SU-DHL-6 (cell line): Measurements from ENCODE around the gene FBXW4.

Experiments
- H2AFZ ChIP-seq: fragments of 200-600 bp; sonication (generic); 2 replicates; pipeline ENCODE4 v1.6.1; 2014; ENCODE audit warnings: low read depth, mild to moderate bottlenecking, moderate library complexity, mixed read lengths, antibody characterized with exemption, low read length; ENCODE audit not compliant: severe bottlenecking
- H3F3A ChIP-seq: fragments of 200-600 bp; shearing (Covaris generic); 2 replicates; pipeline ENCODE4 v1.6.0; 2016; ENCODE audit warnings: antibody characterized with exemption, mild to moderate bottlenecking; ENCODE audit not compliant: insufficient read depth
- H3K27ac ChIP-seq: fragments of 200-600 bp; sonication (generic); 2 replicates; pipeline ENCODE4 v1.5.1; 2016; ENCODE audit warnings: low read depth, mild to moderate bottlenecking, low read length, moderate library complexity, mixed read lengths
- H3K27me3 ChIP-seq: fragments of 200-600 bp; sonication (generic), shearing (Covaris generic); 2 replicates; pipeline ENCODE4 v1.6.0; 2014; ENCODE audit warnings: mild to moderate bottlenecking, low read length
- H3K36me3 ChIP-seq: fragments of 200-600 bp; sonication (generic); 2 replicates; pipeline ENCODE4 v1.6.1; 2014; ENCODE audit warnings: mild to moderate bottlenecking, low read length, mixed read lengths
- H3K4me2 ChIP-seq: fragments of 300-600, 200-600 bp; shearing (Covaris generic), sonication (generic); 2 replicates; pipeline ENCODE4 v1.6.0; 2014; ENCODE audit warnings: low read length, low read depth, mild to moderate bottlenecking; ENCODE audit not compliant: poor library complexity, severe bottlenecking
- H3K4me3 ChIP-seq: fragments of 200-600 bp; sonication (generic); 2 replicates; pipeline ENCODE4 v1.5.1; 2014; ENCODE audit warnings: antibody characterized with exemption, low read length, mild to moderate bottlenecking, mixed read lengths; ENCODE audit not compliant: insufficient read depth, poor library complexity, severe bottlenecking
- H3K79me2 ChIP-seq: fragments of 200-600 bp; sonication (generic); 2 replicates; pipeline ENCODE4 v1.6.1; 2014; ENCODE audit warnings: mild to moderate bottlenecking, low read length, moderate library complexity; ENCODE audit not compliant: insufficient read depth
- H3K9ac ChIP-seq: fragments of 200-600 bp; sonication (generic); 2 replicates; pipeline ENCODE4 v1.7.0; 2014; ENCODE audit warnings: mild to moderate bottlenecking, low read length
- H3K9me2 ChIP-seq: fragments of 200-600 bp; sonication (generic); replicated peaks from 2 replicates; pipeline ENCODE4 v1.6.1; 2014; ENCODE audit warnings: low read length; ENCODE audit not compliant: insufficient read depth
- H3K9me3 ChIP-seq: fragments of 200-600 bp; sonication (generic); 2 replicates; pipeline ENCODE4 v1.6.1; 2014; ENCODE audit warnings: low read length, mixed read lengths; ENCODE audit not compliant: insufficient read depth
- H4K20me1 ChIP-seq: fragments of 200-600 bp; sonication (generic); 2 replicates; pipeline ENCODE4 v1.6.1; 2014; ENCODE audit warnings: low read depth, mild to moderate bottlenecking, antibody characterized with exemption, low read length, moderate library complexity, mixed read lengths
- EZH2phosphoT487 ChIP-seq: fragments of 200-600 bp; sonication (generic), shearing (Covaris generic); conservative IDR thresholded peaks from 2 replicates; pipeline ENCODE4 v1.6.1; 2018; ENCODE audit warnings: mild to moderate bottlenecking, antibody characterized with exemption, low read length, moderate library complexity, mixed read lengths
- TF ChIP-seq, protein P1 (sequence below): fragments of 200-600 bp; sonication (generic); IDR thresholded peaks from one replicate; pipeline ENCODE4 v1.5.1; 2017; ENCODE audit warnings: antibody characterized with exemption, mild to moderate bottlenecking, low read length, moderate library complexity; ENCODE audit not compliant: insufficient read depth, poor library complexity, severe bottlenecking

The FBXW4 gene

DNA sequence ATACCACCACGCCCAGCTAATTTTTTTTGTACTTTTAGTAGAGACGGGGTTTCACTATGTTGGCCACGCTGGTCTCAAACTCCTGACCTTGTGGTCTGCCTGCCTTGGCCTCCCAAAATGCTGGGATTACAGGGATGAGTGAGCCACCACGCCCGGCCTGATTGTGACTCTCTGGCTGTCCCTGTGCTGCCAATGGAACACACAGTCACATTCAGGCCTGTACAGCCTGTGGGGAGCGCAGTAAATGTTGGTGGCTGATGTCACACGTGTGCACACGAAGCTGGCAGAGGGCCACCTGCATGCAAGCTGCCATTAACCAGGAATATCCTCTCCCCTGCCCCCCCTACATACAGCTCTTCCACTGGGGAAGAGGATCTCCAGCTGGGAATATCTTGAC is 129.0 kb downstream of the FBXW4 start:
- H4K20me1 ChIP-seq, result no peaks in the 10 kb centered on the region
- H3K27ac ChIP-seq, result no peak overlapping the region
- H3K9ac ChIP-seq, result no peak overlapping the region
- H3F3A ChIP-seq, result no peaks in the 10 kb centered on the region
- no peak overlapping the region for H3K4me2 ChIP-seq
- no peaks in the 10 kb centered on the region for H3K79me2 ChIP-seq
- H3K4me3 ChIP-seq, result no peak overlapping the region
- no peaks in the 10 kb centered on the region; the same call in 1 of the 2 replicates for H3K27me3 ChIP-seq
- H3K36me3 ChIP-seq, result no peaks in the 10 kb centered on the region
- no peak overlapping the region for H2AFZ ChIP-seq
- TF ChIP-seq, protein P1, sequence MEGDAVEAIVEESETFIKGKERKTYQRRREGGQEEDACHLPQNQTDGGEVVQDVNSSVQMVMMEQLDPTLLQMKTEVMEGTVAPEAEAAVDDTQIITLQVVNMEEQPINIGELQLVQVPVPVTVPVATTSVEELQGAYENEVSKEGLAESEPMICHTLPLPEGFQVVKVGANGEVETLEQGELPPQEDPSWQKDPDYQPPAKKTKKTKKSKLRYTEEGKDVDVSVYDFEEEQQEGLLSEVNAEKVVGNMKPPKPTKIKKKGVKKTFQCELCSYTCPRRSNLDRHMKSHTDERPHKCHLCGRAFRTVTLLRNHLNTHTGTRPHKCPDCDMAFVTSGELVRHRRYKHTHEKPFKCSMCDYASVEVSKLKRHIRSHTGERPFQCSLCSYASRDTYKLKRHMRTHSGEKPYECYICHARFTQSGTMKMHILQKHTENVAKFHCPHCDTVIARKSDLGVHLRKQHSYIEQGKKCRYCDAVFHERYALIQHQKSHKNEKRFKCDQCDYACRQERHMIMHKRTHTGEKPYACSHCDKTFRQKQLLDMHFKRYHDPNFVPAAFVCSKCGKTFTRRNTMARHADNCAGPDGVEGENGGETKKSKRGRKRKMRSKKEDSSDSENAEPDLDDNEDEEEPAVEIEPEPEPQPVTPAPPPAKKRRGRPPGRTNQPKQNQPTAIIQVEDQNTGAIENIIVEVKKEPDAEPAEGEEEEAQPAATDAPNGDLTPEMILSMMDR, result no peak
- no peak for TF ChIP-seq EZH2phosphoT487
- H3K9me2 ChIP-seq, result no peaks in the 10 kb centered on the region
- H3K9me3 ChIP-seq, result no peaks in the 10 kb centered on the region

GRCh38 chr10:101565370-101565900 is 129.5 kb downstream of the FBXW4 start:
- Histone ChIP-seq H3K27ac (no peak overlapping the region), H3K4me3 (no peak overlapping the region), H3K79me2 (no peaks in the 10 kb centered on the region), H2AFZ (no peak overlapping the region), H3K9me3 (no peaks in the 10 kb centered on the region), H3F3A (no peaks in the 10 kb centered on the region), H3K9me2 (no peaks in the 10 kb centered on the region), H4K20me1 (no peaks in the 10 kb centered on the region), H3K4me2 (no peak overlapping the region), H3K9ac (no peak overlapping the region), H3K27me3 (no peaks in the 10 kb centered on the region; the same call in 1 of the 2 replicates), H3K36me3 (no peaks in the 10 kb centered on the region)
- TF ChIP-seq, protein P1, result no peak
- no peak for TF ChIP-seq EZH2phosphoT487

DNA sequence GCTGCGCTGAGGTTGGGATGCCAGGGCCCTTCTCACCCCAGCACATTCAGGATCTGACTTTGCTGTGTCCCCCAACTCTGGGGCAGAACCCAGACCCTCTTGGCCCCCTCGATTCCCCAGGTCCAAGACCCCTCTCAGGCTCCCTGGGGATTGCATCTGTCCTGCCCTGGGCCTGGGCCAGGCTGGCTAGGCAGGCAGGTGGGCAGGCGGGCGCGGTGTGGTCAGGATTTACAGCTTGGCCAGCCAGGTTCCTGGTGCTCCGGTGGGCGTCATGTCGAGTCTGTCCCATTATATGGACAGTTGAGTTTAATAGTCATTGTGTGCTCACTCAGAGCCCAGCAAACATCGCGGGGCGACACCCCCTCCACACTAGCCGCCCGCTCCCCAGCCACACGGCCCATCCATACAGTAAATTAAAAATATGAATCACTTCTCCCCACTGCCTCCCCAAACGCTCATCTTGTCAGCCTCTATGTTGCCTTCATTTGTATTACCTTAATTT is 130.4 kb downstream of the FBXW4 start:
- no peaks in the 10 kb centered on the region for H3K9me3 ChIP-seq
- no peaks in the 10 kb centered on the region for H3K79me2 ChIP-seq
- TF ChIP-seq, protein P1, result no peak
- no peak for TF ChIP-seq EZH2phosphoT487

More for the DNA sequence above, 130.4 kb downstream of the FBXW4 start:
- Histone ChIP-seq H3K9ac (no peak overlapping the region), H3K27me3 (no peaks in the 10 kb centered on the region; the same call in 1 of the 2 replicates), H3K4me2 (no peak overlapping the region), H3K4me3 (no peak overlapping the region), H3K36me3 (no peaks in the 10 kb centered on the region), H3K9me2 (no peaks in the 10 kb centered on the region), H4K20me1 (no peaks in the 10 kb centered on the region), H3K27ac (no peak overlapping the region), H3F3A (no peaks in the 10 kb centered on the region), H2AFZ (no peak overlapping the region)
